ENCODE results near the gene NUDT14.
A peak's percentile ranks its signal among the peaks of the same experiment; 100 is the strongest.

The NUDT14 gene

GRCh38 chr14:105173901-105174894 is 6.9 kb downstream of the NUDT14 start:
- DNase-seq (ENCODE audit: low spot score) = no peak

DNA sequence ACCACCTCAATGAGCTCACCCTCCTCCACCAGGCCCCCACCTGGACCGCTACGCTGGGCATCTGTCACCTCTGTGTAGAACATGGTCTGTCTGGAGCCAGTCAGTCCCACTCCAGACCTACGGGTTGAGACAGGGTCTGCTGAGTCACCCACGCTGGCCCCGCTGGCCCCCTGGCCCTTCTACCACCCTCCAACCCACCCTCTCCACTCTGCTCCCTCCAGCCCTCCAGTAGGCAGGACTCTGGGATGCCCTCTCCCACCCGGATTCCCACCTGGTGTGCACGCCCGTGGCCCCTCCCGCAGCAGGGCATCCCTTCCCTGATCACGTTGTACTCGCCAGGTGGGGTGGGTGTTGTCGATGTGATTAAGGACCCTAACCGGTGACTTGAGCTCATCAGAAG is 8.0 kb downstream of the NUDT14 start:
- no peak for DNase-seq (ENCODE audit: low spot score)

DNA sequence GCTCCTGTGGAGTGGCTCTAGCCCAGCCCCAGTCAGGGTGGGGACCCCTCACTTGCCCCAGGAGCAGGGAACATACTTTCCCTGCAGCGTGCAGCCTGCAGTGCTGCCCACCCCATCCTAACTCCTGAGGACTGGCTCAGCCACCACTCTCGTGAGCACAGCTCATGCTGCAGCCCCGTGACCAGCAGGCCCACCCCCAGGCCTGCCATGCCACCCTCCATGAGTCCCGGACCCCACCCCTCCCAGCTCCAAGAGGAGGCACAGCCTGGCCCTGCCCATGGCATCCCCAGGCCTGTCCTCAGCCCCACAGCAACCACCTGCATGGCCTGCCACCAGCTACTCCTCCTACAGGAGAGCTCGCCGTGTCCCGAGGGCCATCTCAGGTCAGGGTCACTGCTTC is 8.6 kb downstream of the NUDT14 start:
- no peak for DNase-seq (ENCODE audit: low spot score)

GRCh38 chr14:105171004-105171673 is 10.0 kb downstream of the NUDT14 start:
- DNase-seq (ENCODE audit: low spot score) = peak; percentile 42

DNA sequence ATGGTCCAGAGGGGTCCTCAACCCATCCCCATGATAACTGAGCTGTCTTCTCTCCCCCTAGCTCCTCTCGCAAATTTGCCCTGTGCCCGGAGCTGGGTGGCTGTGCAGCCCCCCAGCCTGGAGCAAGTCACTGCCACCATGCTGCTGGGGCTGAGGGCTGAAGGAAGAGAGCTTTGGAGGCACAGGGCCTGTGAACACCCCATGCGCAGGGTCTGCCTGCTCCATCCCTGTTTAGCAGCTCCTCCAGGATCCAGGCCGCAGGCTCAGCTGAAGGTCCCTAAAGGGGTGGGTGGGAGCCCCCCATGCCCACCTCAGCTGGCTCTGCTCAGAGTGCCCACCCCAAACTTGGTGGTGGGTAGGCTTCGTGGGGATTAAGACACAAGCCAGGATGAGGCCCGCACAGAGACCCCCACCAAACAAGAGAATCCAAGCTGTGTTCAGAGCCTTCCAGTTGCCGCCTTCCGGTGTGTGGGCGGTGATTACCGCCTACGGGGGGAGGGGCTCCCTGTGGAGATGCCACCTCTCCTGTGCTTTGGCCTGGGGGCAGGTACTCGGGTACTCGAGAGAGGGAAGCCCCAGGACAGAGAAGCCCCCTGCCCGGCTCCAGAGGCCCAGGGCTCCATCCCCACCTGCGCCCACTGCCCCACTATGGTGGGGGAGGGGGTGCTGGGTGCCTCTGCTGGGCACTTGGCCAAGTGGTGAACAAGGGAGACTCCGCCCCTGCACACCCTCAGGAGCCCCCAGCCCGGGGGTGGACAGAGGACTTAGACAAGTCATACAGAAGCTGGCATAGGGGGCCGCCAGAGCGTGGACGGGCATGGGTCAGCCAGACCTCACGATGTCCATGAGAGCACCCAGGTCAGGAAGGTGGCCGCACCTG is 11.1 kb downstream of the NUDT14 start:
- no peak for DNase-seq (ENCODE audit: low spot score)

- DNase-seq (ENCODE audit: low spot score) = peak; percentile 60
Observed at GRCh38 chr14:105168979-105169507, 12.1 kb downstream of the NUDT14 start.

GRCh38 chr14:105168496-105168978 is 12.6 kb downstream of the NUDT14 start, which contains the start of gene JAG2:
Gene JAG2, minus strand, starts transcription at chr14:105168776. Its CDS starts 356 bp downstream, at chr14:105168420.
- DNase-seq (ENCODE audit: low spot score) = peak; percentile 77

DNA sequence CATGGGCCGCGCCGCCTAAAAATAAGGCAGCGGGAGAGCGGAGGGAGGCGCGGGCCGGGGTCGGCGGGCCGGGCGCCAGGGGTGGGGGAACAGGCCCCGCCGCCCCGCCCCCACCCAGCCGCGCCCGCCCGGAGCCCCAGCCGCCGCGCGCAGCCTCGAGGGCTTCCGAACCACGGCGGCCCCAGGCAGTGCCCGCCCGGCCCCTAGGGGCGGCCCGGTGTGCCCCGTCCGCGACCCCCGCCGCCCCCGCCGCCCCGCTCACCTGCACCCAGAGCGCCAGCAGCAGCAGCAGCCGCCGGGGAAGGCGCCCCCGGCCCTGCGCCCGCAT is 13.1 kb downstream of the NUDT14 start:
- no peak for DNase-seq (ENCODE audit: low spot score)

GRCh38 chr14:105167303-105168092 is 13.6 kb downstream of the NUDT14 start:
- DNase-seq (ENCODE audit: low spot score) = peak; percentile 72

- DNase-seq (ENCODE audit: low spot score) = no peak
Observed at GRCh38 chr14:105166571-105167302, 14.4 kb downstream of the NUDT14 start.

- DNase-seq (ENCODE audit: low spot score) = no peak
Observed at GRCh38 chr14:105165761-105166485, 15.2 kb downstream of the NUDT14 start.

GRCh38 chr14:105165134-105165704 is 15.9 kb downstream of the NUDT14 start:
- DNase-seq (ENCODE audit: low spot score) = peak; percentile 87

DNA sequence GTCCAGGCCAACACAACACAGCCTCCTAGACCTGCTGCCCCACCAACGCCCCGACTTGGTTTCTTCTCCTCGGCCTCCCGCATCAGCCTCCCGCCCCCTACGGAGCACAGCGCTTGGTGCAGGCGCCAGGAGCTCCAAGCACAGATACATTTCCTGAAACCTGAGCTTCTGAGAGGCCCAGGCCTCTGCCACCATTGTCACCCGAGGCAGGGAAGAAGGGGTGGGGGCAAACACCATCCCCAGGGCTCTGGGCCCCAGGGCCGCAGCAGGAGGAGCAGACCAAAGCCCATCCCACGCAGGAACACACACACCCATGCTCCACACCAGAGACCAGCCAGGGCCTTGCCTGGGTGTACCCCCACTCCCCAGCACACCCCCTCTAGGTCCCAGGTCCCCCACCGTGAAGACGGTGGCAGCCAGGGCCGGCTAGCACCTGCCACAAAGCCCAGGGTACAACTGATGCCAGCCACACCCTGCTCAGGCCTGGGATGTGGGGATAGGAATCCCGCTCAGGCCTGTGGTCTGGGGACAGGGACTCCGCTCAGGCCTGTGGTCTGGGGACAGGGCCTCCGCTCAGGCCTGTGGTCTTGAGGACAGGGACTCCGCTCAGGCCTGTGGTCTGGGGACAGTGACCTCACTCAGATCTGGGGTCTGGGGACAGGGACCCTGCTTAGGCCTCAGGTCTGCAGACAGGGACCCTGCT is 17.9 kb downstream of the NUDT14 start:
- DNase-seq (ENCODE audit: low spot score) = no peak

DNA sequence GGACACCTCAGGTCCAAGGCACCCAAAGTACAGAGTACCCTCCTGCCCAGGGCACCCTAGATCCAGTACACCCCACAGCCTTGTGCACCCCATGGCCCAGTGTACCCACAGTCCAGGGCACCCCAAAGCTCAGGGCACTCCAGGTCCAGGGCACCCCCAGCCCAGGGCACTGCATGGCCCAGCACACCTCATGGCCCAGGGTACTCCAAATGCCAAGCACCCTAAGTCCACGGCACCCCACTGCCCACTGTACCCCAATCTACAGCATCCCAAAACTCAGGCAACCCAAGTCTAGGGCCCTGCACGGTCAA is 18.5 kb downstream of the NUDT14 start:
- DNase-seq (ENCODE audit: low spot score) = no peak

GRCh38 chr14:105161964-105162668 is 19.0 kb downstream of the NUDT14 start:
- DNase-seq (ENCODE audit: low spot score) = no peak

DNA sequence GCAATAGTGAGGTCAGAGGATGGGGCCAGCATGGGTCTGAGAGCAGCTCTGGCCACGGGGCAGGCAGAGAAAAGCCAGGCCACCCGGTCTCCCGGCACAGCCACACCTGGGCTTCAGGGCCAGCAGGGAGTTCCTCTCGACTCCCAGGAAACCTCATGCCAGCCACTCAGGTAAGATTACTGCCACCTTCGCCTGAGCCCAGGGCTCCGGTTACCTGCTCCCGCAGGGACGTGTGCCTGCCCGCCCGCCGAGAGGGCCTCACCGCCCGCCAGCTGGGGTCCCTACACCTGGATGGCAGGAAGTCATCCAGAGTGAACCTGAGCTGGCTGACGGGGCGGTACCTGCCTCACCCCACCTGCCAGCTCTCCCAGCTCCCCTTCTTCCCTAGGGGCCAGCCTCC is 19.8 kb downstream of the NUDT14 start:
- DNase-seq (ENCODE audit: low spot score) = no peak

DNA sequence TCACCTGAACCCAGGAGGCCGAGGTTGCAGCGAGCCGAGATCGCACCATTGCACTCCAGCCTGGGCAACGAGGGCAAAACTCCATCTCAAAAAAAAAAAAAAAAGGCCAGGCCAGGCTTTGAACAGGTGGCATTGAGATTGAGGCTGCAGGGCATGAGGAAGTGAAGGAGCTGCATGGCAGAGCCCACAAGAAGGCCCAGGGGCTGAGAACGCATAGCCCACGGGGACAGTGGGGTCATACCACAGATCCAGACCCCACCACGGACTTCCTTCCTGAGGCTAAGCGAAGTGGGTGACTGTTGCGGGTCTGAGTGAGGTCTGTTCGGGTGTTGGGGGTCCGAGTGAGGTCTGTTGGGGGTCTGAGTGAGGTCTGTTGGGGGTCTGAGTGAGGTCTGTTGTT is 20.3 kb downstream of the NUDT14 start:
- DNase-seq (ENCODE audit: low spot score) = no peak

DNA sequence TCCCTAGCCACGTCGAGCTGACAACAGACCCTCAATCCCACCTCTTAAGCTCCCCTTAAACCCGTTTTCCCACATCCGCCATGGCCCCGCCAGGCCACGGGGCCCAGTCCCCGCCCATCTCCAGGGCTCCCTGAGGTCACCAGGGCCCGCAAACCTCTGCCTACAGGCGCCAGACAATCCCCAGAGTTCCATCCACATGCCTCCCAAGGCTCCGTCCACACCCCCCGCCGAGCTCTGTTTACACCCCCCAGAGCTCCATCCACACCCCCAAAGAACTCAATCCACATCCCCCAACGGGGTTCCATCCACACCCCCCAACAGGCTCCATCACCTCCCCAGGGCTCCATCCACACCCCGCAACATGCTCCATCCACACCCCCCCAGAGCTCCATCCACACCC is 21.8 kb downstream of the NUDT14 start:
- DNase-seq (ENCODE audit: low spot score) = no peak
